Measurements from ENCODE around the gene CHST11.

DNA sequence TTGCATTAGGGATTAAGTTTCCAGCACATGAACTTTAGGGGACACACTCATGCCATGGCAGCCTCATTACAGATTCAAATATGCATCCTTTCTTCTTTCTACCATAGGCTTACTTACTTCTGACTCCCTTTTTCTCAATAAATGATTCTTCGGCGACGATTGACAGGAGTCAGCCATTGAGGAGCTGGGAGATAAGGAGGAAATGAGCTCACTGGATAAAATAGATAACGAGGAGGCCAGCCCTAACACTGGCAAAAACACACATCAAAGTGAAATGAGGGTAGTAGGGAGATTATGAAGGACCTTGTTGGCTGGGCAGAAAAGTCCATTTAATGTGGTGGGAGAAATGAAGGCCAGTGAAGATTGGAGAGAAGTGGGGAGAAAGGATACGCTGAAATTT, 329.1 kb downstream of the CHST11 start:
- TF ChIP-seq ZNF19 (tag by site-specific recombination; IDR thresholded peaks at IDR 0.05; ENCODE audit: low read depth) (no peak), ZNF175 (tag by site-specific recombination; IDR thresholded peaks at IDR 0.05) (no peak), ZFP3 (tag by site-specific recombination; IDR thresholded peaks at IDR 0.05; ENCODE audit: low read depth) (no peak), MZF1 (tag by site-specific recombination; IDR thresholded peaks at IDR 0.05; ENCODE audit: borderline replicate concordance) (no peak), TCF7L2 (IDR thresholded peaks at IDR 0.05; ENCODE audit: borderline replicate concordance, low read depth, low read length) (no peak), SP2 (tag by site-specific recombination; IDR thresholded peaks at IDR 0.05) (no peak), ZNF221 (tag by site-specific recombination; IDR thresholded peaks at IDR 0.05; ENCODE audit: borderline replicate concordance) (no peak), ZEB2 (tag by site-specific recombination; IDR thresholded peaks at IDR 0.05) (no peak), ZNF335 (tag by site-specific recombination; conservative IDR thresholded peaks at IDR 0.05) (no peak)
- TF ChIP-seq, protein P1, sequence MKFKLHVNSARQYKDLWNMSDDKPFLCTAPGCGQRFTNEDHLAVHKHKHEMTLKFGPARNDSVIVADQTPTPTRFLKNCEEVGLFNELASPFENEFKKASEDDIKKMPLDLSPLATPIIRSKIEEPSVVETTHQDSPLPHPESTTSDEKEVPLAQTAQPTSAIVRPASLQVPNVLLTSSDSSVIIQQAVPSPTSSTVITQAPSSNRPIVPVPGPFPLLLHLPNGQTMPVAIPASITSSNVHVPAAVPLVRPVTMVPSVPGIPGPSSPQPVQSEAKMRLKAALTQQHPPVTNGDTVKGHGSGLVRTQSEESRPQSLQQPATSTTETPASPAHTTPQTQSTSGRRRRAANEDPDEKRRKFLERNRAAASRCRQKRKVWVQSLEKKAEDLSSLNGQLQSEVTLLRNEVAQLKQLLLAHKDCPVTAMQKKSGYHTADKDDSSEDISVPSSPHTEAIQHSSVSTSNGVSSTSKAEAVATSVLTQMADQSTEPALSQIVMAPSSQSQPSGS (tag by site-specific recombination; IDR thresholded peaks at IDR 0.05; ENCODE audit: low read depth) = no peak; the same call in 1 of the 2 replicates
- TF ChIP-seq, protein P2, sequence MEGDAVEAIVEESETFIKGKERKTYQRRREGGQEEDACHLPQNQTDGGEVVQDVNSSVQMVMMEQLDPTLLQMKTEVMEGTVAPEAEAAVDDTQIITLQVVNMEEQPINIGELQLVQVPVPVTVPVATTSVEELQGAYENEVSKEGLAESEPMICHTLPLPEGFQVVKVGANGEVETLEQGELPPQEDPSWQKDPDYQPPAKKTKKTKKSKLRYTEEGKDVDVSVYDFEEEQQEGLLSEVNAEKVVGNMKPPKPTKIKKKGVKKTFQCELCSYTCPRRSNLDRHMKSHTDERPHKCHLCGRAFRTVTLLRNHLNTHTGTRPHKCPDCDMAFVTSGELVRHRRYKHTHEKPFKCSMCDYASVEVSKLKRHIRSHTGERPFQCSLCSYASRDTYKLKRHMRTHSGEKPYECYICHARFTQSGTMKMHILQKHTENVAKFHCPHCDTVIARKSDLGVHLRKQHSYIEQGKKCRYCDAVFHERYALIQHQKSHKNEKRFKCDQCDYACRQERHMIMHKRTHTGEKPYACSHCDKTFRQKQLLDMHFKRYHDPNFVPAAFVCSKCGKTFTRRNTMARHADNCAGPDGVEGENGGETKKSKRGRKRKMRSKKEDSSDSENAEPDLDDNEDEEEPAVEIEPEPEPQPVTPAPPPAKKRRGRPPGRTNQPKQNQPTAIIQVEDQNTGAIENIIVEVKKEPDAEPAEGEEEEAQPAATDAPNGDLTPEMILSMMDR (tag by site-specific recombination; IDR thresholded peaks at IDR 0.05) = no peak
- TF ChIP-seq, protein P3, sequence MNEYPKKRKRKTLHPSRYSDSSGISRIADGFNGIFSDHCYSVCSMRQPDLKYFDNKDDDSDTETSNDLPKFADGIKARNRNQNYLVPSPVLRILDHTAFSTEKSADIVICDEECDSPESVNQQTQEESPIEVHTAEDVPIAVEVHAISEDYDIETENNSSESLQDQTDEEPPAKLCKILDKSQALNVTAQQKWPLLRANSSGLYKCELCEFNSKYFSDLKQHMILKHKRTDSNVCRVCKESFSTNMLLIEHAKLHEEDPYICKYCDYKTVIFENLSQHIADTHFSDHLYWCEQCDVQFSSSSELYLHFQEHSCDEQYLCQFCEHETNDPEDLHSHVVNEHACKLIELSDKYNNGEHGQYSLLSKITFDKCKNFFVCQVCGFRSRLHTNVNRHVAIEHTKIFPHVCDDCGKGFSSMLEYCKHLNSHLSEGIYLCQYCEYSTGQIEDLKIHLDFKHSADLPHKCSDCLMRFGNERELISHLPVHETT (tag by site-specific recombination; IDR thresholded peaks at IDR 0.05) = no peak
- TF ChIP-seq, protein P4, sequence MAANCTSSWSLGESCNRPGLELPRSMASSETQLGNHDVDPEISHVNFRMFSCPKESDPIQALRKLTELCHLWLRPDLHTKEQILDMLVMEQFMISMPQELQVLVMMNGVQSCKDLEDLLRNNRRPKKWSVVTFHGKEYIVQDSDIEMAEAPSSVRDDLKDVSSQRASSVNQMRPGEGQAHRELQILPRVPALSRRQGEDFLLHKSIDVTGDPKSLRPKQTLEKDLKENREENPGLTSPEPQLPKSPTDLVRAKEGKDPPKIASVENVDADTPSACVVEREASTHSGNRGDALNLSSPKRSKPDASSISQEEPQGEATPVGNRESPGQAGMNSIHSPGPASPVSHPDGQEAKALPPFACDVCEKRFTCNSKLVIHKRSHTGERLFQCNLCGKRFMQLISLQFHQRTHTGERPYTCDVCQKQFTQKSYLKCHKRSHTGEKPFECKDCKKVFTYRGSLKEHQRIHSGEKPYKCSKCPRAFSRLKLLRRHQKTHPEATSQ (tag by site-specific recombination; IDR thresholded peaks at IDR 0.05) = no peak
- TF ChIP-seq, protein P5, sequence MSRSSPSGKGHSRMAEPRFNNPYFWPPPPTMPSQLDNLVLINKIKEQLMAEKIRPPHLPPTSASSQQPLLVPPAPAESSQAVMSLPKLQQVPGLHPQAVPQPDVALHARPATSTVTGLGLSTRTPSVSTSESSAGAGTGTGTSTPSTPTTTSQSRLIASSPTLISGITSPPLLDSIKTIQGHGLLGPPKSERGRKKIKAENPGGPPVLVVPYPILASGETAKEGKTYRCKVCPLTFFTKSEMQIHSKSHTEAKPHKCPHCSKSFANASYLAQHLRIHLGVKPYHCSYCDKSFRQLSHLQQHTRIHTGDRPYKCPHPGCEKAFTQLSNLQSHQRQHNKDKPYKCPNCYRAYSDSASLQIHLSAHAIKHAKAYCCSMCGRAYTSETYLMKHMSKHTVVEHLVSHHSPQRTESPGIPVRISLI (tag by site-specific recombination; IDR thresholded peaks at IDR 0.05) = no peak

All from HEK293 (cell line).